IMR-90 (cell line): ENCODE results near the gene ZNF155.

Experiments used
- MAZ ChIP-seq: IDR thresholded peaks from 2 replicates; pipeline ENCODE4 v1.6.1; 2012; ENCODE audit warnings: low read depth, mild to moderate bottlenecking, low read length, improper control_type of control experiment, moderate library complexity, borderline replicate concordance
- POLR2A ChIP-seq: IDR thresholded peaks from 2 replicates; pipeline ENCODE4 v1.6.1; 2012; ENCODE audit warnings: mild to moderate bottlenecking, low read depth, low read length
- RAD21 ChIP-seq: IDR thresholded peaks from 2 replicates; pipeline ENCODE4 v1.6.1; 2012; ENCODE audit warnings: low read length, improper control_type of control experiment
- SMC3 ChIP-seq: fragments of 150-350 bp; IDR thresholded peaks from 2 replicates; pipeline ENCODE4 v1.6.1; 2016; ENCODE audit warnings: low read depth, mild to moderate bottlenecking, antibody characterized with exemption, low read length, moderate library complexity
- TF ChIP-seq, protein P1 (sequence below): conservative IDR thresholded peaks from 2 replicates; pipeline ENCODE4 v1.5.1; 2012; ENCODE audit warnings: mild to moderate bottlenecking, low read depth, low read length, improper control_type of control experiment

- TF ChIP-seq MAZ (no peak), RAD21 (no peak), POLR2A (peak; percentile 41; the same call in 1 of the 2 replicates), SMC3 (no peak)
- TF ChIP-seq, protein P1, sequence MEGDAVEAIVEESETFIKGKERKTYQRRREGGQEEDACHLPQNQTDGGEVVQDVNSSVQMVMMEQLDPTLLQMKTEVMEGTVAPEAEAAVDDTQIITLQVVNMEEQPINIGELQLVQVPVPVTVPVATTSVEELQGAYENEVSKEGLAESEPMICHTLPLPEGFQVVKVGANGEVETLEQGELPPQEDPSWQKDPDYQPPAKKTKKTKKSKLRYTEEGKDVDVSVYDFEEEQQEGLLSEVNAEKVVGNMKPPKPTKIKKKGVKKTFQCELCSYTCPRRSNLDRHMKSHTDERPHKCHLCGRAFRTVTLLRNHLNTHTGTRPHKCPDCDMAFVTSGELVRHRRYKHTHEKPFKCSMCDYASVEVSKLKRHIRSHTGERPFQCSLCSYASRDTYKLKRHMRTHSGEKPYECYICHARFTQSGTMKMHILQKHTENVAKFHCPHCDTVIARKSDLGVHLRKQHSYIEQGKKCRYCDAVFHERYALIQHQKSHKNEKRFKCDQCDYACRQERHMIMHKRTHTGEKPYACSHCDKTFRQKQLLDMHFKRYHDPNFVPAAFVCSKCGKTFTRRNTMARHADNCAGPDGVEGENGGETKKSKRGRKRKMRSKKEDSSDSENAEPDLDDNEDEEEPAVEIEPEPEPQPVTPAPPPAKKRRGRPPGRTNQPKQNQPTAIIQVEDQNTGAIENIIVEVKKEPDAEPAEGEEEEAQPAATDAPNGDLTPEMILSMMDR, result no peak
Measured at GRCh38 chr19:44025217-44025936, 41.4 kb downstream of the ZNF155 start, which contains the start of gene ZNF222.
